ENCODE results near the gene ABHD2.
"Not testable (repeated sequence)": the region's sequence is repeated elsewhere in the genome, so short reads cannot be mapped to it uniquely, and the experiment has no call there.

ABHD2 gene

DNA sequence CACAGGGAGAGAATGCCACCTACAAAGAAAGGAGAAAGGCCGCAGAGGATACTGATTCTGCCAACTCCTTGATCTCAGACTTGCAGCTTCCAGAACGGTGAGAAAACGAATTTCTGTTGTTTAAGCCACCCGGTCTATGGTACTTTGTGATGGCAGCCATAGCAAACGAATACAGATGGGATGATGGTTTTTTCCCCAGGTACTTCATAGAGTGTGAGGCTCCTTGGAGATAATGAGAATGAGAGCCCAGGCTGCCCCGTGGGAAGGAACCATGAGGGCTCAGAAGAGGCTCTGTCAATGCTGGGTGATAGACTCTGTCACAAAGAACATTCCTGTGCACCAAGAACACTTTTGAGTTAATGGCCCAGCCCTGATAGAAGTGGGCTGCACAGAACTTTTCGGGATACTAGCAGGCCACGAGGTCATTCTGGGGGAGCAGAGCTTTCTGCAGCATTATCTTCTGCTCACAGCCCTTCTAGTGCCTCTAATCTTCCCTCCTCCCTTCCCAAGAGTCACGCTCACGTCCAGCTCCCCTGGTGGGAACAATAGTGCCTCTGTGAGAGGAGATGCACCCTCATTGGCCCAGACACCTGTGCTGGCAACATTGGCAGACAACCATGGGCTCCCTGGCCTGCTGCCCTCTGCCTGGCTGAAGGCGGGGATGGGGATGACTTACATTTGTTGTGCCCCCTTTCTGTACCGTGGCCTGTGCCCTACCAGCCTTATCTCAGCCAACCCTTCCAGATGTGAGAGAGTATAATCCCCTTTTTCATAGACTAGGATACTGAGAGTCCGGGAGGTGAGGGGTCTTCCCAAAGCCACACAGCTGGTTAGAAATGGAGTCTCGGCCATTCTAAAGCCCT lies 138.3 kb downstream of the ABHD2 start:
- H3K9me3 Mint-ChIP-seq = no peaks in the 10 kb centered on the region
- no peak overlapping the region for H3K27ac Mint-ChIP-seq
- H3K27me3 Mint-ChIP-seq (ENCODE audit: low read depth) = peaks cover under 1% of the 10 kb centered on the region
- no peaks in the 10 kb centered on the region for H3K36me3 Mint-ChIP-seq (ENCODE audit: low read depth)
- H3K4me3 Mint-ChIP-seq = no peak overlapping the region
- no peaks in the 10 kb centered on the region for H3K4me1 Mint-ChIP-seq
- TF ChIP-seq, protein P1, sequence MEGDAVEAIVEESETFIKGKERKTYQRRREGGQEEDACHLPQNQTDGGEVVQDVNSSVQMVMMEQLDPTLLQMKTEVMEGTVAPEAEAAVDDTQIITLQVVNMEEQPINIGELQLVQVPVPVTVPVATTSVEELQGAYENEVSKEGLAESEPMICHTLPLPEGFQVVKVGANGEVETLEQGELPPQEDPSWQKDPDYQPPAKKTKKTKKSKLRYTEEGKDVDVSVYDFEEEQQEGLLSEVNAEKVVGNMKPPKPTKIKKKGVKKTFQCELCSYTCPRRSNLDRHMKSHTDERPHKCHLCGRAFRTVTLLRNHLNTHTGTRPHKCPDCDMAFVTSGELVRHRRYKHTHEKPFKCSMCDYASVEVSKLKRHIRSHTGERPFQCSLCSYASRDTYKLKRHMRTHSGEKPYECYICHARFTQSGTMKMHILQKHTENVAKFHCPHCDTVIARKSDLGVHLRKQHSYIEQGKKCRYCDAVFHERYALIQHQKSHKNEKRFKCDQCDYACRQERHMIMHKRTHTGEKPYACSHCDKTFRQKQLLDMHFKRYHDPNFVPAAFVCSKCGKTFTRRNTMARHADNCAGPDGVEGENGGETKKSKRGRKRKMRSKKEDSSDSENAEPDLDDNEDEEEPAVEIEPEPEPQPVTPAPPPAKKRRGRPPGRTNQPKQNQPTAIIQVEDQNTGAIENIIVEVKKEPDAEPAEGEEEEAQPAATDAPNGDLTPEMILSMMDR (IDR thresholded peaks at IDR 0.05; ENCODE audit: unreplicated experiment in 3 of 3) = no peak

DNA sequence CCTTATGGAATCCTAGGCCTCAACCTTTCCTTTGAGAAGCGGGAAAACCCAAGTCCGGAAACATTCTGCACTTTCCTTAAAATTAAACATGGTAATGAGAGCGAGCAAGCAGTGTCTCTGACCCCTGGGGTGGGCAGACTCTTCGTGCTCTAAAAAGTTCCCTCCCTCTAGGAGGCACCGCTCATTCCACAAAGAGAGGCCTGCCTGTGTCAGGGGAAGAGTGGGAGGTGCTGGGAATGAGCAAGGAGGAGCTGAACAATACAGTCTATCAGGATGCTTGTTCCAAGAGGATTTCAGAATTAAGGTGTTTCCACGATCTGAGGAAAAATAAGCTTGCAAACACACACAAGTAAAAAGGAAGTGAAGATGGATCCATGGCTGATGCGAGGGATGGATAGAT lies 139.2 kb downstream of the ABHD2 start:
- TF ChIP-seq, protein P1 (IDR thresholded peaks at IDR 0.05; ENCODE audit: unreplicated experiment in 3 of 3) = no peak
- no peaks in the 10 kb centered on the region for H3K9me3 Mint-ChIP-seq
- peaks cover 4% of the 10 kb centered on the region for H3K27me3 Mint-ChIP-seq (ENCODE audit: low read depth)
- no peaks in the 10 kb centered on the region for H3K4me1 Mint-ChIP-seq
- no peak overlapping the region for H3K4me3 Mint-ChIP-seq
- H3K27ac Mint-ChIP-seq = no peak overlapping the region
- H3K36me3 Mint-ChIP-seq (ENCODE audit: low read depth) = no peaks in the 10 kb centered on the region

DNA sequence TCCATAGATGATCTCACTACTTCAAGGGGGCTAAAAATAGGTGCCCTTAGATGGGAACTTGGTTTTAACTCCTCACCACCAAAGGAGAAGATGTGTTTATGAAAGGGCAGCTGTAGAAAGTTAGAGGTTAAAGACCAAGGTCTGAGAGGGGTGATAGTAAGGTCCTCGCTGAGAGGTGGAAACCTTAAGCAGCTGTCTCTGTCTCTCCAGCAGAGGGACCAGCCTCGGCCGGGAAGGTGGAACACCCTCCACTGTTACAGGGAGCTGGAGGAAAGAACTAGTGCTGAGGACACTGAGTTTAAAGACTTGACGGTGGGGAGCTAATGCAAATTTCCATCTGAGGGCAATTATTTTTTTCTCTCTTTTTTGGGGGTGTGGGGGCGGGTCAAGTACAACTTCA lies 142.0 kb downstream of the ABHD2 start:
- no peaks in the 10 kb centered on the region for H3K4me1 Mint-ChIP-seq
- H3K27me3 Mint-ChIP-seq (ENCODE audit: low read depth) = peaks cover 8% of the 10 kb centered on the region
- no peaks in the 10 kb centered on the region for H3K36me3 Mint-ChIP-seq (ENCODE audit: low read depth)
- no peak overlapping the region for H3K27ac Mint-ChIP-seq
- H3K4me3 Mint-ChIP-seq = no peak overlapping the region
- TF ChIP-seq, protein P1 (IDR thresholded peaks at IDR 0.05; ENCODE audit: unreplicated experiment in 3 of 3) = no peak
- no peaks in the 10 kb centered on the region for H3K9me3 Mint-ChIP-seq

DNA sequence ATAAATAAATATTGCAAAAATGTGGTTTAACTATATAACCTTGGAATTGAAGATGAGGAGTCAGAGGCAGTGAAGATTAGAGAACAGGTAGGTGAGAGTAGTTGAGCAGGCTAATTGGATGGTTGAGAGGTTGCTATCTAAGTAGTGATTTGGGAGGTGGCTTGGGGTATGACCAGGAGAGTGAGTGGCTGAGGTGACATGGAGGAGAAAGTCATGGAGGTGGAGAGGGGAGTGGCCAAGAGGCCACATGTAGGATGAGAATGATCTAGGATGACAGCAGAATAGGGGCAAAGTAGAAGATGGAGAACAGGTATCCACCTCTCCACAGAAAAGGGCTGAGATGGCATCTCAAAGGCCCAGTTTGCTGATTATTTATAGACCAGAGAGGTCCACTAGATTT lies 143.6 kb downstream of the ABHD2 start:
- Mint-ChIP-seq H3K36me3 (ENCODE audit: low read depth) (no peaks in the 10 kb centered on the region), H3K4me3 (no peak overlapping the region), H3K9me3 (no peaks in the 10 kb centered on the region), H3K27ac (no peak overlapping the region), H3K4me1 (no peaks in the 10 kb centered on the region), H3K27me3 (ENCODE audit: low read depth) (peaks cover 8% of the 10 kb centered on the region)
- TF ChIP-seq, protein P1 (IDR thresholded peaks at IDR 0.05; ENCODE audit: unreplicated experiment in 3 of 3) = no peak

DNA sequence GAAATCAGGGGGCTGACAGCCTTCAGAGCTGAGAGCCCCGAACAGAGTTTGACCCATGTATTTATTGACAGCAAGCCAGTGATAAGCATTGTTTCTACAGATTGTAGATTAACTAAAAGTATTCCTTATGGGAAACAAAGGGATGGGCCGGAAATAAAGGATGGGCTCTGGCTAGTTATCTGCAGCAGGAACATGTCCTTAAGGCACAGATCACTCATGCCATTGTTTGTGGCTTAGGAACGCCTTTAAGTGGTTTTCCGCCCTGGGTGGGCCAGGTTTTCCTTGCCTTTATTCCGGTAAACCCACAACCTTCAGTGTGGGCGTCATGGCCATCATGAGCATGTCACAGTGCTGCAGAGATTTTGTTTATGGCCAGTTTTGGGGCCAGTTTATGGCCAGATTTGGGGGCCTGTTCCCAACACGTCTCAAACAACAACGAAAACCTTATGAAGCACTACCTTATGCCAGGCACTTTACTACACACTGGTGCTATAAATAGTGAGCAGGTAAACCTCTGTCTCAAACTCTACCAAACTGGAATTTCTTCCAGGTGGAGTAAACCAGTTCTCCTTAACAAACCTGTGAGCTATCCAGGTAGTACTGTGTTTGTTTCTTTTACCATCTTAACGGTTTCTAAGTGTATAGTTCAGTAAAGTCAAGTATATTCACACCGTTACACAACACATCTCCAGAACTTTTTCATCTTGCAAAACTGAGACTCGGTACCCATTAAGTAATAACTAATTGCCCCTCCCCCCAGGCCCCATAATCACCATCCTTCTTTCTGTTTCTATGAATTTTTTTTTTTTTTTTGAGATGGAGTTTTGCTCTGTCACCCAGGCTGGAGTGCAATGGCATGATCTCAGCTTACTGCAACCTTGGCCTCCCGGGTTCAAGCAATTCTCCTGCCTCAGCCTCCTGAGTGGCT lies 151.9 kb downstream of the ABHD2 start:
- not testable (repeated sequence) for H3K9me3 Mint-ChIP-seq; H3K27me3 Mint-ChIP-seq (ENCODE audit: low read depth); H3K27ac Mint-ChIP-seq; H3K36me3 Mint-ChIP-seq (ENCODE audit: low read depth)
- peak overlapping the region in 1 of 3 experiments; percentile 59 for H3K4me3 Mint-ChIP-seq
- H3K4me1 Mint-ChIP-seq = peaks cover 10% of the 10 kb centered on the region

DNA sequence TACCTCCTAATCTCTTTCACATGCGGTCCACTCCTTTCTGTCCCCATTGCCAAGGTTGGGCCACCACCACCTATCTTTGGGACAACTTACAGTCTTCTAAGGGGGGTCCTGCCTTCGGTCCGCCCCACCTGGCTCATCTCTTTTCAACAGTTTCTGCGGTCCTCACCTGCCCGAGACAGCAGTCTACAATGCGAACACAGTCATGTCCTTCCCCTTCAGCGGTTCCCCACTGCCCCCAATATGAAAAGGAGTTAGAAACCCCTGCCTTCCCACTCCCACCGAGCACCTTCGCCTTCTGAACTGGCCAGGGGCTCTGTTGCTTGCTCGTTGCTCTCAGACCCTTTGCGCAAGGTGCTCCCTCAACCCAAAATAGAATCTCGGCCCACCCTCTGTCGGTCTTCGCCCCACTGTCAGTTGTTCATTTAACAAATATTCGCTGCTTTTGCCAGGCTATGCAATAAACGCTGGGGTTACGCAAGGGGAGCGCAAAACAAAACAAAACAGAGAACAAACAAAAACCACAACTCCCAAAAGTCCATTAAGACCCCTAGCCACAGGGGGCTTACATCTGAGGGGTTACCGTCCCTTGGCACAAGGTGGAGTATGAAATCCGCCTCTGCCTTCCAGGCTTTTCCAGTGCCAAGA lies 154.9 kb downstream of the ABHD2 start:
- Mint-ChIP-seq H3K27ac (peak overlapping the region in 1 of 3 experiments; percentile 50), H3K9me3 (no peaks in the 10 kb centered on the region), H3K4me3 (peak overlapping the region; percentile 96 to 98 (median 97)), H3K27me3 (ENCODE audit: low read depth) (peaks cover 9% of the 10 kb centered on the region), H3K36me3 (ENCODE audit: low read depth) (peaks cover 9% of the 10 kb centered on the region), H3K4me1 (peaks cover 25% of the 10 kb centered on the region)
- TF ChIP-seq, protein P1 (IDR thresholded peaks at IDR 0.05; ENCODE audit: unreplicated experiment in 3 of 3) = no peak
